GM19372 (cell line): Measurements from ENCODE around the gene PELI2.

ENCODE experiments used
- ATAC-seq: cut with Tn5 transposase; IDR thresholded peaks from one replicate; pipeline ENCODE4 v1.9.1; 2021; ENCODE audit warnings: mild to moderate bottlenecking, low read depth, moderate library complexity; ENCODE audit not compliant: unreplicated experiment

PELI2 gene

GRCh38 chr14:56282179-56282578 is 164.0 kb downstream of the PELI2 start:
- ATAC-seq, result no peak

GRCh38 chr14:56284641-56285040 is 166.4 kb downstream of the PELI2 start:
- ATAC-seq, result no peak

- ATAC-seq, result no peak
These were observed 170.9 kb downstream of the PELI2 start for GRCh38 chr14:56289155-56289554.

- ATAC-seq, result no peak
These were observed 172.0 kb downstream of the PELI2 start for GRCh38 chr14:56290195-56290594.

GRCh38 chr14:56292970-56293369 is 174.8 kb downstream of the PELI2 start:
- no peak for ATAC-seq

- no peak for ATAC-seq
These were observed 175.3 kb downstream of the PELI2 start for GRCh38 chr14:56293506-56293905.

- no peak for ATAC-seq
These were observed 175.9 kb downstream of the PELI2 start for GRCh38 chr14:56294128-56294527.

GRCh38 chr14:56295743-56296142 is 177.5 kb downstream of the PELI2 start:
- no peak for ATAC-seq

GRCh38 chr14:56297449-56297848 is 179.2 kb downstream of the PELI2 start:
- ATAC-seq, result no peak

- no peak for ATAC-seq
These were observed 181.2 kb downstream of the PELI2 start for GRCh38 chr14:56299306-56299984.

GRCh38 chr14:56300495-56300894 is 182.3 kb downstream of the PELI2 start:
- ATAC-seq, result no peak

GRCh38 chr14:56304456-56304855 is 186.2 kb downstream of the PELI2 start:
- no peak for ATAC-seq

- ATAC-seq, result no peak
These were observed 191.0 kb downstream of the PELI2 start for GRCh38 chr14:56309198-56309597.

GRCh38 chr14:56310643-56311042 is 192.4 kb downstream of the PELI2 start:
- no peak for ATAC-seq

GRCh38 chr14:56313789-56314188 is 195.6 kb downstream of the PELI2 start:
- ATAC-seq, result no peak

- no peak for ATAC-seq
These were observed 200.3 kb downstream of the PELI2 start for GRCh38 chr14:56318393-56319115.

- no peak for ATAC-seq
These were observed 203.7 kb downstream of the PELI2 start for GRCh38 chr14:56321861-56322260.

- ATAC-seq, result no peak
These were observed 204.3 kb downstream of the PELI2 start for GRCh38 chr14:56322531-56322930.

- ATAC-seq, result no peak
These were observed 206.2 kb downstream of the PELI2 start for GRCh38 chr14:56324454-56324853.

GRCh38 chr14:56324856-56325699 is 206.9 kb downstream of the PELI2 start:
- no peak for ATAC-seq

GRCh38 chr14:56328021-56328420 is 209.8 kb downstream of the PELI2 start:
- ATAC-seq, result no peak
